ENCODE results near the gene CHID1.

Gene CHID1

GRCh38 chr11:848380-848931 lies 62.2 kb downstream of the CHID1 start:
- DNase-seq (ENCODE audit: low spot score in 2 of 2) (peak; percentile 62 to 87), ATAC-seq (peak; percentile 70)
- H3K36me3 Mint-ChIP-seq: no peaks in the 10 kb centered on the region
- no peak overlapping the region for H3K27ac Mint-ChIP-seq
- no peaks in the 10 kb centered on the region for H3K9me3 Mint-ChIP-seq
- H3K4me3 Mint-ChIP-seq: peak overlapping the region; percentile 60
- H3K4me1 Mint-ChIP-seq: peaks cover 11% of the 10 kb centered on the region

DNA sequence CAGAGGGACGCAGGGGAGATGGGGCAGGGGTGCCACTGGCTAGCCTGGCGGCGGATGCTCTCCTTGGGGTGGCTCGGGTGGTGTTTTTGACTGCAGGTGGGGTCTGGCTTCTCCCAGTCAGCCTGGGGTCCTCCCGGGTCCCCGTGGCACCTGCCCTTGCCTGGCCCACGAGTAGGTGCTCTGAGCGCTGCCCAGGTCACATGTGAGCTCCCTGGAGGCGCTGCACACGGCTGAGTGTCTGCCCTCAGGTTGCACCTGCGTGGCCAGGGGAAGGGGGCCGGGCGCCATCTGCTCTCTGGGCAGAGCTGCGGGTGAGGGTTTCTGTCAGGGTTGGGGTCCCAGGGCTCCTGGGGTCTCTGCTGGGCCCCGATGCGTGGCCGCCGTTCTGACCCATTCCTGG lies 62.7 kb downstream of the CHID1 start:
- Mint-ChIP-seq H3K4me3 (no peak overlapping the region), H3K27ac (no peak overlapping the region), H3K36me3 (no peaks in the 10 kb centered on the region), H3K4me1 (peaks cover 14% of the 10 kb centered on the region), H3K9me3 (no peaks in the 10 kb centered on the region)
- ATAC-seq (no peak), DNase-seq (ENCODE audit: low spot score in 2 of 2) (no peak)

DNA sequence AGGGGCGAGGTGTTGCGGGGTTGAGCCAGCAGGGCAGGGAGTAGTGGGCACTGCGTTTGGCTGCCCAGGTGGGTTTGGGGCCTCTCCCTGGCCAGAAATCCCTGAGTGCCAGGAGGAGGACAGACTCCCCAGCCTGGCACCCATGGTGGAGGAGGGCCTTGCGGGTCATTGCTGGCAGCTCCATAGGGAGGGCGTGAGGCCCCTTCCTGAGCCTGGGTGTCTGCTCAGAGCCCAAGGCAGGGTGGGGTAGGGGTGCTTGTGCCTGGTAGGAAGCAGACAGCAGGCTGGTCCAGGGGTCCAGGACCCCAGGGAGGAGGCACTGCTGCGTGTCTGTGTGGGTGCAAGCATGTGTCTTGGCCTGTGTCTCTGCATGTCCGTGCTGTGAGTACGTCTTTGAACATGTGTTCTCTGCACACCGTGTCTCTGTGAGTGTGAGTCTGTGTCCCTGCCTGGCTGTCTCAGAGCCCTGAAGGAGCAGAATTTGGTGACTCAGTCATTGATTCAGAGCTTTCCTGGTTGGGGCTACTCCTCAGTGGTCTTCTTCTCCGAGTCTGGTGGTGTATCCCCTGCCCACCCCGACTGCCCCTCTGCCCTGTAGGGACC lies 64.0 kb downstream of the CHID1 start:
- DNase-seq (ENCODE audit: low spot score in 2 of 2): no peak
- peaks cover 14% of the 10 kb centered on the region for H3K4me1 Mint-ChIP-seq
- H3K9me3 Mint-ChIP-seq: no peaks in the 10 kb centered on the region
- no peaks in the 10 kb centered on the region for H3K36me3 Mint-ChIP-seq
- no peak for ATAC-seq
- no peak overlapping the region for H3K4me3 Mint-ChIP-seq
- H3K27ac Mint-ChIP-seq: no peak overlapping the region

- H3K27ac Mint-ChIP-seq: no peak overlapping the region
- ATAC-seq: no peak
These were observed 64.6 kb downstream of the CHID1 start for GRCh38 chr11:845872-846495.

GRCh38 chr11:844693-845644 lies 65.6 kb downstream of the CHID1 start:
- ATAC-seq (no peak), DNase-seq (ENCODE audit: low spot score in 2 of 2) (no peak)
- Mint-ChIP-seq H3K4me3 (peak overlapping the region; percentile 77), H3K9me3 (no peaks in the 10 kb centered on the region), H3K36me3 (peaks cover 16% of the 10 kb centered on the region), H3K27ac (no peak overlapping the region), H3K4me1 (peaks cover 27% of the 10 kb centered on the region)

More at GRCh38 chr11:845872-846495, 64.6 kb downstream of the CHID1 start:
- no peaks in the 10 kb centered on the region for H3K9me3 Mint-ChIP-seq
- H3K4me3 Mint-ChIP-seq: no peak overlapping the region
- peaks cover 20% of the 10 kb centered on the region for H3K4me1 Mint-ChIP-seq
- H3K36me3 Mint-ChIP-seq: peaks cover 6% of the 10 kb centered on the region
- DNase-seq (ENCODE audit: low spot score in 2 of 2): no peak

DNA sequence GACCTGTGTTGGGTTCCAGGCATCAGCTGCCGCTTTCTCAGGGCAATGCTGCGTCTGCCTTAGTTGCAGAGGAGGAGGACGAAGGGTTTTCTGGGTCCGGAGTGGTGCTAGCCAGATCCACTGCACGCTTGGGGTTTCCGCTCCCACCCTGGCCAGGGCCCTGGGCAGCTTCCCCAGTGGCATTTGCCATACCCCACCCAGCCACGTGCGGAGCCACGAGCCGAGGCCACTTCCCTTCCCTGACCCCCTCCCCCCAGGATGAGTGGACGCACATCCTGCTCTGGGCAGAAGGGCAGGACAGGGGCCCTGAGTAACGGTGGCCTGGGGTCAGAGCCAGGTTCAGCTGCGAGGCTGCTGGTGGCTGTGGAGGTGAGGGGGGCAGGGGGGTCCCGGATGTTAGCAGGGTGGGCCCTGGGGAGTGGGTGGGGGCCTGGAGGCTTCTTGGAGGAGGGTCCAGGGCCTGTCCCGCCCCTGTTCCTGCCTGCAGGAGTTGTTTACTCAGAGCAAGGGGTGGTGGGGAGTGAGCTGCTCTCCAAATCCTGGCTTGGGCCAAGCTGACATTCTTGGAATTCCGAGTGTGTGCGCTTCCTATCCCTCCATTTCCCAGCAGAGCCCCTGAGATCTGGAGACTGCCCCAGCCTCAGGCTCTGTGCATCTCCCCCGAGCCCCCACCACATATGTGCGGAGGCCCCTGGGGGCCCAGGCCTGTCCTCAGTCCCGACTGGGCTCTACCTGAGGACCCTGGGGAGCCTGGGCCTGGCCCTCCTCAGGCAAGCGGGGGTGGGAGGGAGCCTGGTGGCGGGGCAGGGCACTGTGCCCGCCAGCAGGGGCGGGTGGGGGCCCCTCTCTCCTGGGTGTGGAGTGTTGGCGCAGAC lies 66.6 kb downstream of the CHID1 start:
- Mint-ChIP-seq H3K4me3 (peak overlapping the region; percentile 77), H3K9me3 (no peaks in the 10 kb centered on the region), H3K36me3 (peaks cover 24% of the 10 kb centered on the region), H3K27ac (peak overlapping the region; percentile 43), H3K4me1 (peaks cover 27% of the 10 kb centered on the region)
- DNase-seq (ENCODE audit: low spot score in 2 of 2) (no peak), ATAC-seq (no peak)

- peak overlapping the region; percentile 43 for H3K27ac Mint-ChIP-seq
- ATAC-seq: no peak
These were observed 67.4 kb downstream of the CHID1 start for GRCh38 chr11:843086-843734.

GRCh38 chr11:842370-843002 lies 68.1 kb downstream of the CHID1 start, which contains the start of the genes POLR2L and TSPAN4:
Gene POLR2L (minus strand): TSS chr11:842529. CDS start chr11:842508, 21 bp downstream.
Gene TSPAN4 (plus strand): TSS chr11:842852. CDS start chr11:850305, 7,453 bp downstream.
- Mint-ChIP-seq H3K36me3 (peaks cover 34% of the 10 kb centered on the region), H3K27ac (peak within 1 kb of the TSS; percentile 87), H3K4me3 (peak within 1 kb of the TSS; percentile 77), H3K4me1 (peaks cover 30% of the 10 kb centered on the region), H3K9me3 (no peaks in the 10 kb centered on the region)
- DNase-seq (ENCODE audit: low spot score in 2 of 2) (peak; percentile 83 to 93), ATAC-seq (peak; percentile 84)

More at GRCh38 chr11:843086-843734, 67.4 kb downstream of the CHID1 start:
- peaks cover 31% of the 10 kb centered on the region for H3K36me3 Mint-ChIP-seq
- H3K4me3 Mint-ChIP-seq: peak overlapping the region; percentile 77
- peaks cover 29% of the 10 kb centered on the region for H3K4me1 Mint-ChIP-seq
- H3K9me3 Mint-ChIP-seq: no peaks in the 10 kb centered on the region
- DNase-seq (ENCODE audit: low spot score in 2 of 2): no peak

- Mint-ChIP-seq H3K9me3 (no peaks in the 10 kb centered on the region), H3K4me3 (peak overlapping the region; percentile 77), H3K4me1 (peaks cover 30% of the 10 kb centered on the region), H3K27ac (peak overlapping the region; percentile 87), H3K36me3 (peaks cover 37% of the 10 kb centered on the region)
- peak; percentile 49 for ATAC-seq
- DNase-seq (ENCODE audit: low spot score in 2 of 2): no peak
These were observed 68.6 kb downstream of the CHID1 start for GRCh38 chr11:841981-842369.

DNA sequence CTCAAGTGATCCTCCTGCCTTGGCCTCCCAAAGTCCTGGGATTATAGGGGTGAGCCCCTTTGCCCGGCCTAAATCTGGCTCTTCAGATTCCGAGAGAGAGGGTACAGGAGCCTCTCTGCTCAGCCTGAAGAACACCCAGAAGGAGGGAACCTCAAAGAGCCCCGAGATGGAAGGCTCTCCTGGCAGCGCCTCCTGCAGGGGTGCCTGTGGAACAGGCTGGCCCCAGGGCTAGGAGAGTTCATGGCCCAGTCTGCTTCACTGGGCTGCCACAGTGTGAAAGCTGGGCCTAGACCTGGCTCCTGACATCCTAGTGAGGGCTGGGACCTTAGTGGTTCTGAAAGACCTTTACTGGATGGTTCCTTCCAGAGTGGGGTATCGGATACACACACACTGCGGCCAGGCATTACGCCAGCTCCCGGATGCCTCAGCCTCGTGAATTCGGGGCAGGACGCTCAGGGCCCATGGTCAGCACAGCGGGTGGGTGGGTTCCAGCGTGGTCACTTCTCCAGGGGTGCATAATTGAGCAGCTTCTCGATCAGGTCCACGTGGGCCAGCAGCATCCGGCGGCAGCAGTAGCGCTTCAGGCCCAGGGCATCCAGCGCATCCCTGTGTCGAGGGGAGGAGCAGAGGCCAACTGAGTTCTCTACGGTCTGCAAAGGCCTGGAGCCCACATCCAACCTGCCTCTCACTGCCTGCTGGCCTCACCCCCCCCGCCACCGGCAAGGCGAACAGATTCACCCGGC lies 70.6 kb downstream of the CHID1 start:
- Mint-ChIP-seq H3K36me3 (peaks cover 41% of the 10 kb centered on the region), H3K27ac (peak overlapping the region; percentile 87), H3K4me1 (peaks cover 30% of the 10 kb centered on the region), H3K4me3 (peak overlapping the region; percentile 77), H3K9me3 (no peaks in the 10 kb centered on the region)
- DNase-seq (ENCODE audit: low spot score in 2 of 2) (no peak), ATAC-seq (no peak)

- DNase-seq (ENCODE audit: low spot score in 2 of 2) (no peak), ATAC-seq (no peak)
- H3K9me3 Mint-ChIP-seq: no peaks in the 10 kb centered on the region
- peaks cover 34% of the 10 kb centered on the region for H3K4me1 Mint-ChIP-seq
- no peak overlapping the region for H3K27ac Mint-ChIP-seq
- H3K4me3 Mint-ChIP-seq: no peak overlapping the region
- H3K36me3 Mint-ChIP-seq: peaks cover 41% of the 10 kb centered on the region
These were observed 71.4 kb downstream of the CHID1 start for GRCh38 chr11:839280-839623.

DNA sequence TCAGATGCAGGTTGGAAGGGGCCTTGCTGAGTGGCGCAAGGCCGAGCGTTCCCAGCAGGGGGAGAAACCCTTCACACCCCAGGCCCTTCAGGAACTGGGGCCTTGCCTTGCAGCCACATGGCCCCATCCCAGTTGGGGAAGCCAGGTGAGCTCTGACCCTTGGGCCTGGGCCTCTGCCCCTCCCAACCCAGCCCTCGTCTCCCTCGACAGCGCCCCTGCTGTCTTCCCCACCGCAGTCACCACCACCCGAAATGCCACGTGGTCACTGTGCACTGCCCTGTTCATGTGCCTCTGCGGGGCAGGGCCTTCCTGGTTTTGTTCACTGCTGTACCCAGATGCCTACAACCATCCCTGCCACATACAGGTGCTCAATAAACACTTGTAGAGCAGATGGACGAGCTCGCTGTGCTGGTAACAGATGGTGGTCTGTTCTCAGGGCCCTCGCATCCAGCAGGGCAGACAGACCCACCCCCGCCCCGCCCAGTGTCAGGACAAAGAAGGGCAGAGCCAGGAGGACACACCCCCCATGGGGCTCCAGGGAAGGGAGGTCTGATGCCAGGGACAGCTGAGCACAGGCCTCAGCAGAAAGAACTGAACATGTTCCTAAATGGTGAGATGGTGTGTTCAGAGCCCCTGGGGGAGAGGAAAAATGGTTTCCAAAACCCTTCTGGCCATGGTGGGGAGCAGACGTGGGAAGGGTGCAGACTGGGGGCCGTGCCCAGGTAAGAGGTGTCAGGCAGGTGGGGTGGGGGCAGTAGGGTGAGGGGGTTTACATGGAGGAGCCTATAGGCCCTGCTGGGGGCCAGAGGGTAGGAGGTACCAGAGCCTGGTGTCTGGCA lies 72.0 kb downstream of the CHID1 start:
- no peak overlapping the region for H3K4me3 Mint-ChIP-seq
- H3K27ac Mint-ChIP-seq: no peak overlapping the region
- no peaks in the 10 kb centered on the region for H3K9me3 Mint-ChIP-seq
- H3K4me1 Mint-ChIP-seq: peaks cover 37% of the 10 kb centered on the region
- no peak for ATAC-seq
- no peak for DNase-seq (ENCODE audit: low spot score in 2 of 2)
- H3K36me3 Mint-ChIP-seq: peaks cover 41% of the 10 kb centered on the region

DNA sequence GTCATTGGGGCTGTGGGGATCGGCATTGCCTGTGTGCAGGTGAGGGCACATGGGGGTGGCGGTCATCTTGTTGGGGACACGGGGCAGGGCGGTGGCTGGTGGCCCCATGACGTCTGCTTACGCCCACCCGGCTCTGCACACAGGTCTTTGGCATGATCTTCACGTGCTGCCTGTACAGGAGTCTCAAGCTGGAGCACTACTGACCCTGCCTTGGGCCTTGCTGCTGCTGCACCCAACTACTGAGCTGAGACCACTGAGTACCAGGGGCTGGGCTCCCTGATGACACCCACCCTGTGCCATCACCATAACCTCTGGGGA lies 72.7 kb downstream of the CHID1 start:
- Mint-ChIP-seq H3K4me3 (no peak overlapping the region), H3K9me3 (no peaks in the 10 kb centered on the region), H3K27ac (no peak overlapping the region), H3K4me1 (peaks cover 32% of the 10 kb centered on the region), H3K36me3 (peaks cover 41% of the 10 kb centered on the region)
- no peak for DNase-seq (ENCODE audit: low spot score in 2 of 2)
- ATAC-seq: no peak

All from stimulated activated effector memory CD8-positive, alpha-beta T cell treated with anti-CD3 and anti-CD28 coated beads, Interleukin-12 subunit alpha, Interleukin-12 subunit beta, amount 100 ng/mL, for 72 hours (primary cell).